IPS DF 4.7 (cell line): ENCODE results near the gene EMC6.

Source experiments
- DNase-seq: peaks from one replicate; pipeline ENCODE4 v3.0.0-alpha.2; 2013; ENCODE audit warnings: low spot score; ENCODE audit errors: extremely low read depth

Gene EMC6

DNA sequence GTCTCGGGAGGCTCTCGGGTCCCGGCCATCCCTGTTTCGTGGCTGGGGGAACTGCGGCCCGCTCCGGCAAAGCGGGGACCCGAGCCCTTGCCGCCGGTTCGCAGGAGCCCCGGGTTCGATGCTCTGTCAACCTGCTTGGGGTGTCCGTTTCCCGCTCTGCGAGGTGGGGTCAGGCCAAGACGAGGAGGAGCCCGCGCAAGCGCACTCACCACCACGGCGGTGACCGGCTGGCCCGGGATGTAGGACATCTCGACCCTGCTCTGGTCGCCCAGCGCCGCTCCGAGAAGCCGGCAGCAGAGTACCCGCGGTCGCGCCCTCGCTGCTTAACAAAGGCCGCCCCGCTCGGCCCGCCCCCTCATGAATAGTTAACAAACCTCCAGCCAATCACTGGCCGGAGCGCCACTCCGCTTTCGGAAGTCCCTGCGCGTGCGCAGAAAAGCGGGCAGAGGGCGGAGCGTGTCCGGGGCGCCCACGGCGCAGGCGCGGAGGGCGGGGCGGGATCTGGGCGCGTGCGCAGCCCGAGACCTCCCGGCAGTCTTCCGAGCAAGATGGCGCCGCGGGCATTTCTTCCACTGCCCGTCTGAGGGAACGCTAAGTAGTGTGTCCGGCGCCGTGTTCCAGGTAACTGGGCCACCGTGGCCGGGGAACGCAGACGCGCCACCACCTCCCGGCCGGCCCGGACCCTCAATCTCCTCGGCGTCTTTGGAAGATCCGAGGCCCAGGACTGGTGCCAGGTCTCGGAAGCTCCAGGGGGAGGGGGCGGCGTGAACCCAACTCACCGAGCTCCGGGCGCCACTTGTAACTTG lies at the start of gene EMC6, which contains the start of gene TAX1BP3:
Gene EMC6 (plus strand): TSS at position 534 of the 806 bp plus-strand sequence. CDS start 335 bp downstream, outside the sequence.
Gene TAX1BP3 (minus strand): TSS at position 300 of the 806 bp plus-strand sequence. CDS start 52 bp downstream, at position 248.
- peak; percentile 76 for DNase-seq

DNA sequence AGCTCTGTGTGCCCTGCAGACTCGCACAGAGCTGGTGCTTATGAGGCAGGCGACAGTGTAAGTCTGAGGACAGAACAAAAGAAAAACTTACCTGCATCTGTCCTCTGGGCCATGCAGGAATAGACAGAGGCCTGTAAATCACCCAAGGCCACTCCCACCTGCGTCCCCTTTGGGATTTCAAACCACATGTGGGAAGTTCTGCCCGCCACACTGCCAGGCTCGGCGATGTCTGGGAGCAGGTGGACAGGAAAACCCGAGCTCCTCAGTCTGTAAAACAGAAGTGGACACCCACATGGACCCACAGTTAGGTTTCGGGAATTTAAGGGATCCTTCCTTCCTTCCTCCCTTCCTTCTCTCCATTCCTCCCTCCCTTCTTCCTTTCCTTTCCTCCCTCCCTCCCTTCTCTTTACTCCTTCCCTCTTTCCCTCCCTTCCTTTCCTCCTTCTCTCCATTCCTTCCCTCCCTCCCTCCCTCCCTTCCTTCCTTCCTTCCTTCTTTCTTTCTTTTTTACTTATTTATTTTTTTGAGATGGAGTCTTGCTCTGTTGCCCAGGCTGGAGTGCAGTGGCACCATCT lies 47.4 kb upstream of the EMC6 start:
- DNase-seq = no peak

DNA sequence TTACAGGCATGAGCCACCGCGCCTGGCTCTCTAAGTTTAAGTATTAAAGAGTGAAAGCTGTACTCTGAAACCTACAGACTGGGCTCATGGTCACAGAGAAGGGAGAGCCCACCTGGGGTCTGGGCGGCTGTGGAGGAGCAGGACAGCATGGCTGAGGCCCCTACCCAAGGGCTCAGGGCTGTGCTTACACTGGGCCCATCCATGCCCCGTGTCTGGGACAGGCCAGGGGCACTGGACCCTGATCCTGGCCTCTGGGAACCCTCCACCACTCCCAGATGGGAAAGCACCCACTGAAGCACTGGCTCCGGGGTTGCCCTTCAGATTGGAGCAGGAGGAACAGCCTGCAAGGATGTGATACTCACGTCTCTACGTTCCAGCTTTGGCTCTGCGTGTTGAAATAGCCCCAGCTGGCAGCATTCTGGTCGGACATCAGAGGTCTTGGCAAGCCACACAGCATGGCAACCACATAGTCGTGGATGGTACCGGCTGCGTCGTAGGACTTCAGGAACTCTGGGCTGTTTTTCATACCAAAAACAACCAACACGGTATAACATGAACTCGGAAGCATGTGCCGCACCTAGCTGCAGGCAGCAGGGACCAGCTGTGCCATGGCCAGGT lies 45.5 kb upstream of the EMC6 start:
- no peak for DNase-seq

DNA sequence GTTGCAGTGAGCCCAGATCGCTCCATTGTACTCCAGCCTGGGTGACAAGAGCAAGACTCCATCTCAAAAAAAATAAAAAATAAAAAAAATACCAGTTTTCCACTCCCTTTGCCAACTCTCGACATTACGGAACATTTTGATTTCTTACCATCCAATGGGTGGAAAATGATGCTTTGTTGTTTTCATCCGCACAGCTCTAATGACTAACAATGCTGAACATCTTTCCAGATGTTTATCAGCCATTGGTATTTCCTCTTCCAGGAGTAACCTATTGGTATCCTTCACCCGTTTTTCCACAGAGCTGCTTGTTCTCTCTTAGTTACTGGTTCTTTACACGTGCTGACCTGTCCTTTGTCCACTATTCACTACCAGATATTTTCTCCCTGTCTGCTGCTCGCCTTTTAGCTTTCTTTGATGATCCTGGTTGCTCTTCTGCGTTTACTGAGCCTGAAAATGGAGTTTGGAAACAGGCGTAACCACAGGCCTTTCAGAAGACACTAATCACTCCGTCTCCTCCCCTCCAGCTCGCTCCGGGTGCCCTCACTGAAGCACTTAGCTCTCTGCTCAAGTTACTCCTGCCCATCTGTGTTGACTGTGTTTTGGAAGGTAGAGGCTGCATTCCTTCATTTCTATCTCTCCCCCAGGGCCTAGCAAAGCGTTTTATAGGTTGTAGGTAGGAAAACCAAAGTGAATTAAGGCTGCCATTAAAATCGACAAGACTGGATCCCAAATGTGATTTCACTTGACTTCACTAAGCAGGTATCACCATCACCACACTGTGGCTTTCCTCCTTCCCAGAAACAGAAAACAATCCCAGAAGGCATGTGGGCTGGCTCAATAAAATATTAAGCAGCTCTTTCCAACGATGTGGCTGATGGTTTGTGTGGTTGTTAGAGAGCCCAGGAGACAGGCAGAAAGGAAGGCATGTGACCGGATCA lies 41.5 kb upstream of the EMC6 start:
- no peak for DNase-seq

DNA sequence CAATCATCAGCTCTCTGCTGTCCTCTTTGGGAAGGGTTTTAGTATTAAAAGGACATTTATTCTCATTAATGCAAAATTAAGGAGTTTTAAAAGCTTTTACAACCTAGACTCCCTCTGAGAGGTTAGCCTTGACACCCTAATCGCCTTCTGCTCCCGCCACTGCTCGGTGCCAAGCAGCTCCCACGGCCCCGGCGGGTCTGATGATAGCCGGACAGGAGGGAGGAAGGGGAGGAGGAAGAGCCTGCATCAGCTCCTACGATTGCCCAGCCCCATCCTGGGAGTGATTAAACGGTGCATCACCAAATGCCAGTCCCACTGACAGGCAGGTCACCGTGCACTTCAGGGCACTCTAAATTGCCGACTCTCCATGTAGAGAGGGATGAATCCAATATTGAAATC lies 40.8 kb upstream of the EMC6 start:
- DNase-seq = no peak

DNA sequence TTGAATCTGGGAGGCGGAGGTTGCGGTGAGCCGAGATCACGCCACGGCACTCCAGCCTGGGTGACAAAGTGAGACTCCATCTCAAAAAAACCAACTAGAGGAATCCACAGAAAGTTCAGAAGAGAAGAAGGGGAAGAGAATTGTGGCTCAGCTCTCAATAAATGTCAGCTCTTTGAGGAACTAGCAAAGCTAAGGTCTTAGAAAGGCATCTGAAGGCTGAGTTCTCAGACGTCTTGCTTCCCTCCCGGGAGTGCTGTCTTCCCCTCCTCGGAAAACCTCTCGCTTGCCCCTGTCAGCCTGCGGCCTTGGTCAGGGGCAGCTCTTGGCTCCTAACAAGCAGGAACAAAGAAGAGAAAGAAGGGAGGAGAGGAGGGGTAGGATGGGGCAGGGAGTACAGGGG lies 37.8 kb upstream of the EMC6 start:
- no peak for DNase-seq

DNA sequence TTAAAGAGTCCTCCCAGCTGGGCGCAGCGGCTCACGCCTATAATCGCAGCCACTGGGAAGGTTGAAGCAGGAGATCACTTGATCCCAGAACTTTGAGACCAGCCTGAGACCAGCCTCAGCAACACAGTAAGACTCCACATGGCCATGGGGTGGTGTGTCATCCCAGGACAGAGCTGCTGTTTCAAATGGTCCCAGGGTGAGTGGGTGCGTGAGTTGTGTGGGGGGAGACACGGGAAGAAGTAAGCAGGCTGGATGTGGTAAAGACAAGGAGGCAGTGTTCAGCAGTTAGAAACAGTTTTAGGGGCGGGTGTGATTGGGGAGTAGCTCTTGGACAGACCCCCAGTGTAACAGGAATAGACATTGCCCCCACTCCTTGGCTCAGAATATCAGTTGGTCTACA lies 36.3 kb upstream of the EMC6 start:
- DNase-seq = no peak

DNA sequence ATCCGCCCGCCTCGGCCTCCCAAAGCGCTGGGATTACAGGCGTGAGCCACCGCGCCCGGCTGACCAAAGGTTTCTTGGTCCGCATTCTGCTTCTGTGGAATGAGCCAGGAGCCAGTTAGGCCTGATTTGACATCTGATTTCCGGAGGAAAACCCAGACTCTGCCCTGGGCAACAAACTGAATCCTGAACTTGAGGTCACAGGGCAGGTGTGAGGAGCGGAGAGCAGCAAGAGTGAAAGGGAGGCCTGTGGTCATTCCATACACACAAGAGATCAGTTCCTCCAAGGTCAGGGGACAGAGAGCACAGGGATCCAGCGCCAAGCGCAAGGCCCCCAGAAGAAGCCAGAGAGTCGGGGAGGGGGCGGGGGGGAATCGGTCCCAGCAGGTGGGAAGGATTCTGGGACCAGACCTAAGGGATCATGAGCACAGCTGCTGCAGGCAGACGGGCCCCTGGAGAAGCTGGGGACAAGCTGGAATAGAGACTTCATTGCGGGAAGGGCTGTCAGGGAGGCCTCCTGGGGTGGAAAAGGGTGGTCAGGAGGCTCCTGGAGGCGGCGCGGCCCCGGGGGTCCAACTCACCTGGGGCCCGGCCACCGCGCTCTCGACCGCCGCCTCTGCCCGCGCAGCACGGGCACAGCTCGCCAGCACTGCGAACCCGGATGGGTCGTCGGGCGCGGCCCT lies 33.0 kb upstream of the EMC6 start:
- no peak for DNase-seq

DNA sequence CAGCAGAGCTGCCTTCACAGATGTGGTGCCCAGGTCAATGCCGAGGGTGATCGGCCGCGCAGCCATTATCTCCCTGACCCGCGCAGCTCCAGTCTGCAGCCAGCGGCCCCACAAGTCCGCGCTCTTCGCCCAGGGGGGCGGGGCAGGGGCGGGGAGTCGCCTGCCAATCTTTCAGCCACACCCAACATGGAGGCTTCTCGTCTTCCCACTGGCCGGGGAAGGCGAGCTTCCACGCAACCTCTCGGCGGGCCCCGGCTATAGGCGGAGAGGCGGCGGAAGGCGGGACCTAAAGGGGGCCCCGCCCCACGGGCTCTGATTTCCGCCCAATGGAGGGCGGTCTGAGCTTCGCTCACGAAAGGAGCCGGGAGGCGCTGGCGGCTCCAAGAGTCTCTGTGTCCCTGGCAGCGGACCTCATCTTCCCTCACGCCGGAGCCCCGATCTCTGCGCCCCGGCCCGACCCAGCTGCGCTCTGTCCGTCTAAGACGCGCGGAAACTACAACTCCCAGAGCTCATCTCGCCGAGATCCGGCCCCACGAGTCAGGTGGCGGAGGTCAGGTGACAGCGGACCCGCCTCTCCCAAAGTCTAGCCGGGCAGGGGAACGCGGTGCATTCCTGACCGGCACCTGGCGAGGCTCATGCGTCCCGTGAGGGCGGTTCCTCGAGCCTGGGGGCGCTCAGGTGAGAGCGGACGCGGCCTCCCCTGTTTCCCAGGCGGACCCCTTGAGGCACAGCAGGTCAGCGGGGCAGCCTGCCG lies 32.3 kb upstream of the EMC6 start, which contains the start of the genes CTNS and SHPK:
Gene CTNS (plus strand): TSS at position 607 of the 754 bp plus-strand sequence. CDS start 3,447 bp downstream, outside the sequence.
Gene SHPK (minus strand): TSS at position 97 of the 754 bp plus-strand sequence. CDS start 31 bp downstream, at position 66.
- peak; percentile 36 for DNase-seq

DNA sequence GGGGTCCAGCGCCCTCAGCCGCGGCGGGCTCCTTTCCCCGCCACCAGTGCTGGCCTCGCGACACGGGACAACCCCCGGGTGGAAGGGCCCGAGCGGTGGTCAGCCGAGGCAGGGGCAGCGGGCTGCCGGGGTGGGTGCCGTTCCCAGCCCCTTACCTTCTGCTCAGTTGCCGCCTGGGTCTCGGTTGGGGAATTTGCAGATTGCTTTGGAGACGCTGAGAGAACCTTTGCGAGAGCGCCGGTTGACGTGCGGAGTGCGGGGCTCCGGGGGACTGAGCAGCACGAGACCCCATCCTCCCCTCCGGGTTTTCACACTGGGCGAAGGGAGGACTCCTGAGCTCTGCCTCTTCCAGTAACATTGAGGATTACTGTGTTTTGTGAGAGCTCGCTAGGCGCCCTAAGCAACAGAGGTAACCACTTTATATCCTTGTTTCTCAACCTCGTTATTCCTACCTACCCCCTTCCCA lies 31.7 kb upstream of the EMC6 start:
- no peak for DNase-seq

DNA sequence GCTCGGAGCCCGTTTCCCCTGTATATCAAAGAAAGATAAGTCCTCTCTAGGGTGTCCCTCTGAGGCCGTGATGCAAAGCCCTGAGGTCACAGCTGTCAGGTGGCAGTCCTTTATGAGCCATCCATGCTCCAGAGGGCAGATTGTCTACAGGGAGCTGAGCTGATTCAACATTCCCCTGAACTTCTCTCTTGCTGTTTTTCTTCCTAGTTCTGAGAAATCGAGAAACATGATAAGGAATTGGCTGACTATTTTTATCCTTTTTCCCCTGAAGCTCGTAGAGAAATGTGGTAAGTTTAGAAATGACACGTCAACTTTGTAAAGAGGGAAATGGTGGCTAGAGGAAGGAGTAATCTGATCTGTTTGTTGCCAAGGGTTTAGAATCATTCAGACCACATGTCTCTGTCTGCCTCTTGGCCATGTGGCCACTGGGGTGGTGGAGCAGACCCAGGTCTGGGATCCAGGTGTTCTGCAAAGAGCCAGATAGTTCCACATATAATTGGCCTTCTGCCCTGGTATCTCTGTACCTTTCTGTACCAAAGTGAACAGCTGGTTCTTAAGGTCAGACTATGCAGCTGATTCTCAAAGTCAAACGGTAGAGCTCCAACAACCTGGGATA lies 28.5 kb upstream of the EMC6 start:
- no peak for DNase-seq

DNA sequence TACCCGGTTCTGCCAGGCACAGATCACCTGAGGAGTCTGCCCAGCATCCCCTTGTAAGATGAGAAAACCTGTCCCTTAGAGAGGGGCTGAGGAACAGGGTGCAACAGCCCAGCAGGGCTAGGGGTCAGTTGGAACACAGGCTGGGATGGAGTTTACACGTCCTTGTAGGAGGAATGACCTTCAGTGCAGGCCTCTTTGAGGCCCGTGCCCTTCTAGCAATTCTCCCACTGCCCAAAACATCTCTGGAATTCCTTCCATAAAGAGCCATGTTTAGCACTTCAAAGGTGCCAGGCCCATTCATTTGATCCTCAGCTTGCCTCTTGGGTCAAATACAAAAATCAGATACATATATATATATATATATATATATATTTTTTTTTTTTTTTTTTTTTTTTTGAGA lies 27.6 kb upstream of the EMC6 start:
- DNase-seq = no peak

DNA sequence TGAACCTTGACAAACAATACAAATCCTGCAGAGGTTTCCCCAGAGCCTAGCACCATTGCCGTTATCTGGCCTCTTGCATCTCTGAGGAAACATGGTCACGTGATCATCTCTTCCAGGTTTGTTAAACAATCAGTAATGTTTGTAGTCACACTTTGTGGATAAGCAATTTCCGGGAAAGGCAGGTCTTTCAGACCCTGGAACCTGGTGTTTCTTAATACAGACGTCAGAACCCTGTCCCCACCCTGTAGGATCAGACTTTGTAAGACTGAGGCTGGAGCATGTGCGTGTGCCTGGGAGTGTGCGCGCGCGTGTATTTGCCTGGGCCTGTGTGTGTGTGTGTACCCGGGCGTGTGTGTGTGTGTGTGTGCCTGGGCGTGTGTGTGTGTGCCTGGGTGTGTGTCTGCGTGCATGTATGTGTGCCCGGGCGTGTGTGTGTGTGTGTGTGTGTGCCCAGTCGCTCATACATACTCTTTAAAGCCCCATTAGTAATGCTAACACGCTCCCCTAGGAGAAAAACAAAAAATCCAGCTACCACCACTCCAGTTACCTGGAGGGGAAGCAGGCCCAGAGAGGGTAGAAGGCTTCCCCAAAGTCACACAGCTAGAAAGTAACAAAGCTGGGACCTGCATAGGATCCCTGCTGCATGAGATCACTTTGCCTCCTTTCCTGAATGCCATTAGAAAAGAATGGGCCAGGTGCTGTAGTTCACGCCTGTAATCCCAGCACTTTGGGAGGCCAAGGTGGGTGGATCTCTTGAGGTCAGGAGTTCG lies 26.7 kb upstream of the EMC6 start:
- DNase-seq = no peak

DNA sequence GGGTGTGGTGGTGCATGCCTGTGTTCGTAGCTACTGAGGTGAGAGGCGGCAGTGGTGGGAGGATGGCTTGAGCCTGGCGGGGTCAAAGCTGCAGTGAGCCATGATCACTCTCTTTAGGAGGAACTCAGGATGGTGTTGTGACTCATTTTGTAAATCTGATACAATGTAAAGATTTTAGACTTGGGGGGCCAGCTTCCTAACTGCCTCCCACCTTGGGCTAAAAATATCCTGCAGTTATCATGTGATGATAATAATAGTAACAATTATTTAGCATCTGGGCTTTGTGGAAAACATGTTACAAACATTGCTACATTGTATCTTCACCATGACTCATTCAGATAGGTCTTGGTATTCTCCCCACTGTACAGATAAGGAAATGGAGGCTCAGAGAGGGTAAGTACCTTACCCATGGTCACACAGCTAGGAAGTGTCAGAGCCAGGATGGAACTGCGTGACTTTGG lies 24.7 kb upstream of the EMC6 start:
- DNase-seq = no peak

DNA sequence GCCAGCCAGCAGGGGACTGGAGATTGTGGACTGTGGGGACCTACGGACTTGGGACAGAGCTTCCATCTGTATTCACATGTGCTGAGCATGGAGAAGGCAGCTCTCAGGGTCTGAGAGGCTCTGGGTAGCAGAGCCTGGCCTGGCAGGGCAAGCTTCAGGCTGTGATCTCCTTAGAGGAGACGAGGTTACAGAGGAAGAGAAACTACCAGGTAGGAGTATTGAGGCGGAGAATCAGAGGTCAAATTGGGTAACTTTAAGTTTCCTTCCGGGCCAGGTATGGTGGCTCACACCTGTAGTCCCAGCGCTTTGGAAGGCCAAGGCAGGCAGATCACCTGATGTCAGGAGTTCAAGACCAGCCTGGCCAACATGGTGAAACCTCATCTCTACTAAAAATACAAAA lies 23.3 kb upstream of the EMC6 start:
- DNase-seq = no peak

DNA sequence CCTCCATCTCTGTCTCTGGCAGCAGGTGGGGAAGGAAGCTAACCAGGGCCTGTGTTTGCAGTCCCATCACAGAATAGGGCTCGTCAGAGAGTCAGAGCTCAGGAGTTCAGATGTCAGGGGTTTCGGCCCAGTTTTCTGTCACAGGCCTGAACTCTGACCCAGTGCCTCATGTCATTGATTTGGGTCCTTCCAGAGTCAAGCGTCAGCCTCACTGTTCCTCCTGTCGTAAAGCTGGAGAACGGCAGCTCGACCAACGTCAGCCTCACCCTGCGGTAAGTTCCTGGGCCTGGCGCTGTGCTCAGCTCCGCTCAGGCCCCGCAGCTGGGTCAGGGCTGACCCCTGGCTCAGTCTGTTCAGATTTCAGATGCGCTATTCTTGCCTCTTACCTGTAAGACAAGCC lies 21.4 kb upstream of the EMC6 start:
- no peak for DNase-seq

DNA sequence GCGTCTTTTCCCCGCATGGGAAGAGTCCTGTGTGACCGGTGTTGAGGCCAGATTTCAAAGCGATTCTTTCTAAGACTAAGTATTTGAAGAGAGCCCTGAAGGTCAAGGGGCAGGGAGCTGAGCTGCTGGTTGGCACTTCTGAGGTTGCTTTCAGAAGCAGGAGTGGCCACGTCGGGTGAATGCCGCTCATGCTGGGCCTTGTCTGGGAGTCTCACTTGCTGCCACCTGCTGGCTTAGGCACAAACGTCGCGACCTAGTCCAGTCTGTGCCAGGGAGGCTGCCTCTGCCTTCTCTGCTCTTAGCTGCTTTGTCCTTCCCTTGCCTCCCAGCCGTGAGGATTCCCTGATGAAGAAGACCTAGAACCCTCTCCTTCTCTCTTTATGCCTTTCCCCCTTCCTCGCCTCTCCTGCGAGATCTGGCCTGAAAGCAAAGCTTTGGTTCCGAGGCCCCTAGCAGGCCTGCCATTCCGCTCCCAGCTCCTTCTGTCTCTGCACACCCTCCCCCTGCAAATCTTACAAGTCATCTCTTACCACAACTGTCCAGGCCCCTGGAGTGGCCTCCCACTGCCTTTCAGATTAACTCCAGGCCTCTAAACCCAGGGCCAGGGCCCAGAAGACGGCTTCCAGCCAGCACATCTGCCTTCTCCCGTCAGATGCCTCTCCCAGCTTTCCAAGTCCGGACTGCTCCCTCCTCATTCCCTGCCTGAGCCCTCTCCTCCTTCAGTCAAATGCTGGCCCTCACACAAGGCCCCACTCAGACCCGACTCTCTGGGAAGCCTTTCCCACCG lies 20.6 kb upstream of the EMC6 start:
- no peak for DNase-seq

DNA sequence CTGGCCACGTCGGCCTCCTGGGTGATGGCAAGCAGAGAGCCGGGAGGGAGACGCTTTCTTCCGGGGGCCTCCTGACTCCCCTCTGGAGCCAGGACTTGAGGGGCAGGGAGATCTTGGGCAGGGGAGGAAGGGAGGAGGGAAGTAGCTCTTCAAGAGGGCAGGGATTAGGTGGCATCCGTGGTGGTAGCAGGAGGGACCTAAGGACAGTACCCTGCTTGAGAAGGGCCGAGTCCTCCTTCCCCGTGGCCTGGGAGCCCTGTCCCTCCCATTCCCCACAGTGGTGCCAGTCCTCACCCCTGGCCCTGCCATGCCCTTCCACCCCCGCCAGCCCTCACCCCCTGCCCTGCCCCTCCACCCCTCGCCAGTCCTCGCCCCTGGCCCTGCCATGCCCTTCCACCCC lies 12.8 kb upstream of the EMC6 start:
- DNase-seq = no peak
